Measurements from ENCODE around the gene IBTK. TPM values are rescaled to one million over a fixed set of nuclear protein-coding genes. Genes with fewer than 3 reads are reported as not detected.
"Not testable (repeated sequence)": the region's sequence is repeated elsewhere in the genome, so short reads cannot be mapped to it uniquely, and the experiment has no call there.

IBTK gene
- polyA plus RNA-seq, 6 donors from 2014 or later: 16.1 to 23.9 (median 19.6) TPM

GRCh38 chr6:82227770-82228169 is 19.8 kb downstream of the IBTK start:
- peaks cover 16 to 20% of the 10 kb centered on the region in 2 donors for H3K36me3 Mint-ChIP-seq
- H3K9me3 Mint-ChIP-seq: no peaks in the 10 kb centered on the region
- peaks cover 0 to 17% (median 8%) of the 10 kb centered on the region in 3 donors for H3K4me1 Mint-ChIP-seq
- H3K27me3 Mint-ChIP-seq: no peaks in the 10 kb centered on the region
- DNase-seq: no peak
- peak overlapping the region in 1 of 6 donors; percentile 86 for H3K27ac Mint-ChIP-seq
- ATAC-seq (ENCODE audit: low read depth in 2 of 2): no peak
- H3K4me3 Mint-ChIP-seq: no peak overlapping the region

- Mint-ChIP-seq H3K4me1 (peaks cover 0 to 6% (median 0%) of the 10 kb centered on the region in 3 donors), H3K4me3 (no peak overlapping the region), H3K27me3 (no peaks in the 10 kb centered on the region), H3K36me3 (peaks cover 15 to 26% of the 10 kb centered on the region in 2 donors), H3K27ac (no peak overlapping the region), H3K9me3 (no peaks in the 10 kb centered on the region)
- no peak for ATAC-seq (ENCODE audit: low read depth in 2 of 2)
- no peak for DNase-seq
These were observed 27.4 kb downstream of the IBTK start for GRCh38 chr6:82220167-82220566.

GRCh38 chr6:82217018-82217586 is 30.4 kb downstream of the IBTK start:
- Mint-ChIP-seq H3K9me3 (no peaks in the 10 kb centered on the region), H3K27me3 (no peaks in the 10 kb centered on the region), H3K36me3 (peaks cover 31 to 39% of the 10 kb centered on the region in 2 donors), H3K27ac (peak overlapping the region in 2 of 6 donors; percentile 6 to 10), H3K4me3 (no peak overlapping the region), H3K4me1 (peaks cover 0 to 6% (median 2%) of the 10 kb centered on the region in 3 donors)
- no peak for ATAC-seq (ENCODE audit: low read depth in 2 of 2)
- DNase-seq: no peak

- Mint-ChIP-seq H3K4me1 (peaks cover 0 to 6% (median 2%) of the 10 kb centered on the region in 3 donors), H3K27ac (peak overlapping the region in 3 of 6 donors; percentile 4 to 10 (median 6)), H3K27me3 (no peaks in the 10 kb centered on the region), H3K36me3 (peaks cover 31 to 39% of the 10 kb centered on the region in 2 donors), H3K9me3 (no peaks in the 10 kb centered on the region), H3K4me3 (no peak overlapping the region)
- DNase-seq (no peak), ATAC-seq (ENCODE audit: low read depth in 2 of 2) (no peak)
These were observed 31.0 kb downstream of the IBTK start for GRCh38 chr6:82216549-82216948.

GRCh38 chr6:82211326-82211725 is 36.2 kb downstream of the IBTK start:
- H3K9me3 Mint-ChIP-seq: no peaks in the 10 kb centered on the region
- peaks cover 18 to 45% of the 10 kb centered on the region in 2 donors for H3K36me3 Mint-ChIP-seq
- peaks cover 0 to 2% (median 0%) of the 10 kb centered on the region in 3 donors for H3K4me1 Mint-ChIP-seq
- DNase-seq (no peak), ATAC-seq (ENCODE audit: low read depth in 2 of 2) (no peak)
- no peaks in the 10 kb centered on the region for H3K27me3 Mint-ChIP-seq
- no peak overlapping the region for H3K4me3 Mint-ChIP-seq
- H3K27ac Mint-ChIP-seq: no peak overlapping the region

- ATAC-seq (ENCODE audit: low read depth in 2 of 2) (no peak), DNase-seq (no peak)
- Mint-ChIP-seq H3K9me3 (no peaks in the 10 kb centered on the region), H3K27ac (peak overlapping the region in 1 of 6 donors; percentile 14), H3K27me3 (no peaks in the 10 kb centered on the region), H3K36me3 (peaks cover 15 to 35% of the 10 kb centered on the region in 2 donors), H3K4me3 (no peak overlapping the region), H3K4me1 (peaks cover 0 to 2% (median 0%) of the 10 kb centered on the region in 3 donors)
These were observed 38.6 kb downstream of the IBTK start for GRCh38 chr6:82208913-82209312.

GRCh38 chr6:82205930-82206392 is 41.6 kb downstream of the IBTK start:
- Mint-ChIP-seq H3K9me3 (no peaks in the 10 kb centered on the region), H3K27ac (peak overlapping the region in 4 of 6 donors; percentile 1 to 37 (median 10)), H3K27me3 (no peaks in the 10 kb centered on the region), H3K4me1 (no peaks in the 10 kb centered on the region), H3K4me3 (no peak overlapping the region), H3K36me3 (peaks cover 11 to 33% of the 10 kb centered on the region in 2 donors)
- ATAC-seq (ENCODE audit: low read depth in 2 of 2): no peak
- no peak for DNase-seq

- Mint-ChIP-seq H3K9me3 (no peaks in the 10 kb centered on the region), H3K4me1 (no peaks in the 10 kb centered on the region), H3K4me3 (no peak overlapping the region), H3K27ac (peak overlapping the region in 2 of 6 donors; percentile 8 to 16), H3K27me3 (no peaks in the 10 kb centered on the region), H3K36me3 (peaks cover 22 to 28% of the 10 kb centered on the region in 2 donors)
- DNase-seq (no peak), ATAC-seq (ENCODE audit: low read depth in 2 of 2) (no peak)
These were observed 43.5 kb downstream of the IBTK start for GRCh38 chr6:82204020-82204419.

GRCh38 chr6:82197784-82198183 is 49.8 kb downstream of the IBTK start:
- no peaks in the 10 kb centered on the region for H3K4me1 Mint-ChIP-seq
- no peaks in the 10 kb centered on the region for H3K27me3 Mint-ChIP-seq
- no peaks in the 10 kb centered on the region for H3K9me3 Mint-ChIP-seq
- no peak overlapping the region for H3K4me3 Mint-ChIP-seq
- DNase-seq: no peak
- no peak for ATAC-seq (ENCODE audit: low read depth in 2 of 2)
- H3K36me3 Mint-ChIP-seq: peaks cover 20 to 23% of the 10 kb centered on the region in 2 donors
- H3K27ac Mint-ChIP-seq: no peak overlapping the region

- H3K36me3 Mint-ChIP-seq: peaks cover 20 to 23% of the 10 kb centered on the region in 2 donors
These were observed 50.3 kb downstream of the IBTK start for GRCh38 chr6:82197245-82197644.

GRCh38 chr6:82196161-82196560 is 51.4 kb downstream of the IBTK start:
- H3K27ac Mint-ChIP-seq: no peak overlapping the region
- ATAC-seq (ENCODE audit: low read depth in 2 of 2) (no peak), DNase-seq (no peak)
- H3K4me1 Mint-ChIP-seq: no peaks in the 10 kb centered on the region
- H3K4me3 Mint-ChIP-seq: no peak overlapping the region
- H3K36me3 Mint-ChIP-seq: peaks cover 20 to 23% of the 10 kb centered on the region in 2 donors
- H3K27me3 Mint-ChIP-seq: no peaks in the 10 kb centered on the region
- H3K9me3 Mint-ChIP-seq: no peaks in the 10 kb centered on the region

More at GRCh38 chr6:82197245-82197644, 50.3 kb downstream of the IBTK start:
- not testable (repeated sequence) for H3K27ac Mint-ChIP-seq; H3K27me3 Mint-ChIP-seq; H3K4me1 Mint-ChIP-seq; H3K4me3 Mint-ChIP-seq; DNase-seq; ATAC-seq (ENCODE audit: low read depth in 2 of 2); H3K9me3 Mint-ChIP-seq

- Mint-ChIP-seq H3K4me1 (no peaks in the 10 kb centered on the region), H3K27me3 (no peaks in the 10 kb centered on the region), H3K36me3 (peaks cover 21 to 23% of the 10 kb centered on the region in 2 donors), H3K27ac (no peak overlapping the region), H3K4me3 (no peak overlapping the region), H3K9me3 (no peaks in the 10 kb centered on the region)
- DNase-seq (no peak), ATAC-seq (ENCODE audit: low read depth in 2 of 2) (no peak)
These were observed 51.9 kb downstream of the IBTK start for GRCh38 chr6:82195619-82196018.

GRCh38 chr6:82185948-82186535 is 61.5 kb downstream of the IBTK start:
- Mint-ChIP-seq H3K4me3 (no peak overlapping the region), H3K4me1 (no peaks in the 10 kb centered on the region), H3K9me3 (no peaks in the 10 kb centered on the region), H3K36me3 (peaks cover 32 to 36% of the 10 kb centered on the region in 2 donors), H3K27ac (peak overlapping the region in 1 of 6 donors; percentile 30), H3K27me3 (no peaks in the 10 kb centered on the region)
- no peak for DNase-seq
- ATAC-seq (ENCODE audit: low read depth in 2 of 2): no peak

- no peaks in the 10 kb centered on the region for H3K27me3 Mint-ChIP-seq
- H3K9me3 Mint-ChIP-seq: no peaks in the 10 kb centered on the region
- H3K27ac Mint-ChIP-seq: no peak overlapping the region
- H3K4me3 Mint-ChIP-seq: no peak overlapping the region
- peaks cover 14 to 28% of the 10 kb centered on the region in 2 donors for H3K36me3 Mint-ChIP-seq
- peaks cover 0 to under 1% (median 0%) of the 10 kb centered on the region in 3 donors for H3K4me1 Mint-ChIP-seq
- DNase-seq (no peak), ATAC-seq (ENCODE audit: low read depth in 2 of 2) (no peak)
These were observed 63.8 kb downstream of the IBTK start for GRCh38 chr6:82183642-82184282.

Measured in naive B cell (primary cell).